ENCODE results near the gene GOSR2. TPM values are rescaled to one million over a fixed set of nuclear protein-coding genes. Genes with fewer than 3 reads are reported as not detected.
A peak's percentile ranks its signal among the peaks of the same experiment; 100 is the strongest.
"Not testable (repeated sequence)": the region's sequence is repeated elsewhere in the genome, so short reads cannot be mapped to it uniquely, and the experiment has no call there.

GOSR2 gene
- total RNA-seq, 1 experiment from 2014 or later = 59.1 TPM

DNA sequence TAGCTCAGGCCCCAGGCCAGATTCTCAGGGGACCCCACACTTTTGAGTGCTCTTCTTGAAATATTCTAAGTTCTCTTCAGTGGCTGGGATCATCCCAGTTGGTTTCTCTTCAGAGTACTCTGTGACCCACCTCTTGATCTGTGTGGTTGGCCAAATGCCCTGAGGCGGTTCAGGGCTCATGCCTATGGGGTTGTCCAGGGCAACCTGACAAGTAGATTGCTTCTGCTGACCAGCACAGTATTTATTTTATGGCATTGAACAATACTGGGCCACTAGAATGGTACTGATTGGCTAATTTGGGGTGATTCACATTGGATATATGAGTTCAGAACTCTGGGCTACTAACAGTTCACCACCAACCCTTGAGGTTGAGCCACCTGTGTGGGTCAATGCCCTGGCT lies 7.4 kb upstream of the GOSR2 start:
- H3K79me2 ChIP-seq (ENCODE audit: low read length) = no peaks in the 10 kb centered on the region
- H3K36me3 ChIP-seq (ENCODE audit: insufficient read depth, low read length) = no peaks in the 10 kb centered on the region
- H3K27ac ChIP-seq (ENCODE audit: low read length) = no peak overlapping the region
- no peaks in the 10 kb centered on the region for H3K9me3 ChIP-seq (ENCODE audit: low read length)
- no peak overlapping the region for H2AFZ ChIP-seq (ENCODE audit: low read length)
- no peaks in the 10 kb centered on the region for H3K9me2 ChIP-seq (replicated peaks; ENCODE audit: insufficient read depth, low read length)
- no peak for DNase-seq
- H4K20me1 ChIP-seq (ENCODE audit: insufficient read depth, low read depth, low read length) = no peaks in the 10 kb centered on the region
- H3K27me3 ChIP-seq (ENCODE audit: low read length) = no peaks in the 10 kb centered on the region
- no peak overlapping the region for H3K4me3 ChIP-seq (ENCODE audit: low read length)
- no peak overlapping the region for H3K9ac ChIP-seq (ENCODE audit: low read length)
- no peaks in the 10 kb centered on the region for H3K4me1 ChIP-seq (ENCODE audit: low read length)
- no peak overlapping the region for H3K4me2 ChIP-seq (ENCODE audit: low read depth, low read length, poor library complexity, severe bottlenecking)

DNA sequence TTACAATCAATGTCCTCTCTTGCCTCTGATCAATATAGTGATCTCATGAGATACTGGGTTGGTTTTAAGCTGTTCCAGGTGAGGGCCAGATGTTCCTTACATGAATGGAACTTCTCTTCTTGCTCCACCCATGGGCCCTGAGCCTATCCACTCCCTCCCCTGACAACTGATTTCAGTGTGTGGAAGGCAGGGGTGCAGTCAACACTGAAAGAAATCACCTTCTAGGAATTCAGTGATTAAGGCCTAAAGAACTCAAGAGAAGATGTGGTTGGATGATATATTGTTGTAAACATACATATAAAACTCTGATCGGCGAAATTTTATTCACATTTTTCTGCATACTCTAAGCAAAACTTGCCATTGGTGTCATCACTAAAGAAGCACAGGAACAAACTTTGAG lies 6.7 kb upstream of the GOSR2 start:
- Histone ChIP-seq H3K4me2 (ENCODE audit: low read depth, low read length, poor library complexity, severe bottlenecking) (no peak overlapping the region), H3K79me2 (ENCODE audit: low read length) (no peaks in the 10 kb centered on the region), H3K9me3 (ENCODE audit: low read length) (no peaks in the 10 kb centered on the region), H4K20me1 (ENCODE audit: insufficient read depth, low read depth, low read length) (no peaks in the 10 kb centered on the region), H3K4me3 (ENCODE audit: low read length) (no peak overlapping the region), H3K9ac (ENCODE audit: low read length) (no peak overlapping the region), H3K27ac (ENCODE audit: low read length) (no peak overlapping the region), H2AFZ (ENCODE audit: low read length) (no peak overlapping the region), H3K4me1 (ENCODE audit: low read length) (no peaks in the 10 kb centered on the region), H3K9me2 (replicated peaks; ENCODE audit: insufficient read depth, low read length) (no peaks in the 10 kb centered on the region), H3K27me3 (ENCODE audit: low read length) (no peaks in the 10 kb centered on the region), H3K36me3 (ENCODE audit: insufficient read depth, low read length) (no peaks in the 10 kb centered on the region)
- DNase-seq = no peak

DNA sequence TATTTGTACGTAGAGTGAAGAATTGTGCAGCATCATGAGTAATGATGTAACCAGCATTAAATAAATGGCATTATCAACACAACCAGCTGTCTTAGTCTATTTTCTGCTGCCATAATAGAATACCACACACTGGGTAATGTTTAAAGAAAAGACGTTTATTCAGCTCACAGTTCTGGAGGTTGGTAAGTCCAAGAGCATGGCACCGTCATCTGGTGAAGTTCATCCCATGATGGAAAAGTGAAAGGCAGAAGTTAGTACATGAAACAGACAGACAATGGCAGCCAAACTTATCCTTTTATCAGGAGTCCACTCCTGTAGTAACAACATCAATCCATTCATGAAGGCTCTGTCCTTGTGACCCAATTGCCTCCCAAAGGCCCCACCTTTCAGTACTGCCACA lies 6.3 kb upstream of the GOSR2 start:
- Histone ChIP-seq H3K9me2 (replicated peaks; ENCODE audit: insufficient read depth, low read length) (no peaks in the 10 kb centered on the region), H4K20me1 (ENCODE audit: insufficient read depth, low read depth, low read length) (no peaks in the 10 kb centered on the region), H2AFZ (ENCODE audit: low read length) (no peak overlapping the region), H3K4me1 (ENCODE audit: low read length) (no peaks in the 10 kb centered on the region), H3K9ac (ENCODE audit: low read length) (no peak overlapping the region), H3K79me2 (ENCODE audit: low read length) (no peaks in the 10 kb centered on the region), H3K27ac (ENCODE audit: low read length) (no peak overlapping the region), H3K9me3 (ENCODE audit: low read length) (no peaks in the 10 kb centered on the region), H3K4me2 (ENCODE audit: low read depth, low read length, poor library complexity, severe bottlenecking) (no peak overlapping the region), H3K4me3 (ENCODE audit: low read length) (no peak overlapping the region), H3K36me3 (ENCODE audit: insufficient read depth, low read length) (no peaks in the 10 kb centered on the region), H3K27me3 (ENCODE audit: low read length) (no peaks in the 10 kb centered on the region)
- DNase-seq = no peak

- Histone ChIP-seq H2AFZ (ENCODE audit: low read length) (no peak overlapping the region), H3K4me1 (ENCODE audit: low read length) (no peaks in the 10 kb centered on the region), H3K4me3 (ENCODE audit: low read length) (no peak overlapping the region), H4K20me1 (ENCODE audit: insufficient read depth, low read depth, low read length) (no peaks in the 10 kb centered on the region), H3K9me2 (replicated peaks; ENCODE audit: insufficient read depth, low read length) (no peaks in the 10 kb centered on the region), H3K36me3 (ENCODE audit: insufficient read depth, low read length) (no peaks in the 10 kb centered on the region), H3K9ac (ENCODE audit: low read length) (no peak overlapping the region), H3K79me2 (ENCODE audit: low read length) (no peaks in the 10 kb centered on the region), H3K27me3 (ENCODE audit: low read length) (no peaks in the 10 kb centered on the region), H3K9me3 (ENCODE audit: low read length) (no peaks in the 10 kb centered on the region), H3K4me2 (ENCODE audit: low read depth, low read length, poor library complexity, severe bottlenecking) (no peak overlapping the region), H3K27ac (ENCODE audit: low read length) (no peak overlapping the region)
- DNase-seq = no peak
Observed at GRCh38 chr17:46917041-46917440, 5.9 kb upstream of the GOSR2 start.

DNA sequence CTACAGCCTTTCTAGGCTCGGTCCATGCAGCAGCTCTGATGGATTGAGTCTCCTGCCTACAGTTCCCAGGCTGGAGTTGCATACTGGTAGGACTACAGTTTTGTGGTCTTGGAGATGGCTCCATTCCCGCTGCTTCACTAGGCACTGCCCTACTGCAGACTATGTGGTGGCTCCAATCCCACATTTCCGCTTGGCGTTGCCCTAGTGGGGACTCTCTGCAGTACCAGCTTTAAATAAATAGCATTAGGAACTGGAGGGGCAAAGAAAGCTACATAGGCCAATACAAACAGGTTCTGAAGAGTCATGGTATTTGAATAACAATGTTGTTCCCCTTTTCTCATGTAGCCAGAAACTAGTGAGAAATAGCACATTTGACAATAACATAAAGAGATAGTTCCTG lies 5.4 kb upstream of the GOSR2 start:
- no peaks in the 10 kb centered on the region for H3K9me2 ChIP-seq (replicated peaks; ENCODE audit: insufficient read depth, low read length)
- H3K79me2 ChIP-seq (ENCODE audit: low read length) = no peaks in the 10 kb centered on the region
- no peak overlapping the region for H2AFZ ChIP-seq (ENCODE audit: low read length)
- DNase-seq = no peak
- H3K4me1 ChIP-seq (ENCODE audit: low read length) = no peaks in the 10 kb centered on the region
- no peak overlapping the region for H3K27ac ChIP-seq (ENCODE audit: low read length)
- H3K36me3 ChIP-seq (ENCODE audit: insufficient read depth, low read length) = no peaks in the 10 kb centered on the region
- H3K9me3 ChIP-seq (ENCODE audit: low read length) = no peaks in the 10 kb centered on the region
- H3K4me2 ChIP-seq (ENCODE audit: low read depth, low read length, poor library complexity, severe bottlenecking) = no peak overlapping the region
- H3K9ac ChIP-seq (ENCODE audit: low read length) = no peak overlapping the region
- H3K4me3 ChIP-seq (ENCODE audit: low read length) = no peak overlapping the region
- H4K20me1 ChIP-seq (ENCODE audit: insufficient read depth, low read depth, low read length) = no peaks in the 10 kb centered on the region
- no peaks in the 10 kb centered on the region for H3K27me3 ChIP-seq (ENCODE audit: low read length)

GRCh38 chr17:46921962-46922361 lies 998 bp upstream of the GOSR2 start:
- H4K20me1 ChIP-seq (ENCODE audit: insufficient read depth, low read depth, low read length) = peaks cover 15% of the 10 kb centered on the region; the same call in 1 of the 2 replicates
- not testable (repeated sequence) for DNase-seq; H3K9me2 ChIP-seq (replicated peaks; ENCODE audit: insufficient read depth, low read length); H3K27ac ChIP-seq (ENCODE audit: low read length); H2AFZ ChIP-seq (ENCODE audit: low read length); H3K9me3 ChIP-seq (ENCODE audit: low read length); H3K27me3 ChIP-seq (ENCODE audit: low read length); H3K9ac ChIP-seq (ENCODE audit: low read length); H3K36me3 ChIP-seq (ENCODE audit: insufficient read depth, low read length); H3K4me3 ChIP-seq (ENCODE audit: low read length)
- H3K79me2 ChIP-seq (ENCODE audit: low read length) = peaks cover 40% of the 10 kb centered on the region
- H3K4me2 ChIP-seq (ENCODE audit: low read depth, low read length, poor library complexity, severe bottlenecking) = peak overlapping the region; percentile 91
- H3K4me1 ChIP-seq (ENCODE audit: low read length) = peaks cover 14% of the 10 kb centered on the region

DNA sequence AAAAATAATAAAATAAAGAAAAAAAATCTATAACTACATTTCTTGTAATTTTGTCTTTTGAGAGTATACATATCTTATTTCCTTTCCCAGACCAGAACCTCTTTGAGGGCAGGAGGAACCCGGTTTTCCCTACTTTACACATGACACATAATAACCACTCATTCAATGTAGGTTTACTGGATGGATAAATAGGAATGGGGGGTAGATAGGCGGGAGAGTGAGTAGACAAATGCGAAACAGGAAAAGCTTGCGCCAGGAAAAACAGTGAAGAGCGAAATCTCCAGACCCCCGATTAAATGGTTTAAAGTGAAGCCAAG lies 515 bp upstream of the GOSR2 start:
- Histone ChIP-seq H3K9me2 (replicated peaks; ENCODE audit: insufficient read depth, low read length) (no peaks in the 10 kb centered on the region), H3K9me3 (ENCODE audit: low read length) (no peaks in the 10 kb centered on the region)

GRCh38 chr17:46925185-46925868 lies 2.4 kb downstream of the GOSR2 start:
- Histone ChIP-seq H3K27me3 (ENCODE audit: low read length) (no peaks in the 10 kb centered on the region), H3K27ac (ENCODE audit: low read length) (no peak overlapping the region), H4K20me1 (ENCODE audit: insufficient read depth, low read depth, low read length) (peaks cover 29% of the 10 kb centered on the region), H3K4me2 (ENCODE audit: low read depth, low read length, poor library complexity, severe bottlenecking) (peak overlapping the region; percentile 91), H3K9me3 (ENCODE audit: low read length) (no peaks in the 10 kb centered on the region), H3K4me1 (ENCODE audit: low read length) (peaks cover 14% of the 10 kb centered on the region), H3K4me3 (ENCODE audit: low read length) (no peak overlapping the region), H3K9ac (ENCODE audit: low read length) (no peak overlapping the region), H2AFZ (ENCODE audit: low read length) (no peak overlapping the region), H3K79me2 (ENCODE audit: low read length) (peaks cover 73% of the 10 kb centered on the region), H3K36me3 (ENCODE audit: insufficient read depth, low read length) (peaks cover 4% of the 10 kb centered on the region; the same call in 1 of the 2 replicates), H3K9me2 (replicated peaks; ENCODE audit: insufficient read depth, low read length) (no peaks in the 10 kb centered on the region)
- DNase-seq = no peak

More for the DNA sequence above, 515 bp upstream of the GOSR2 start:
- Histone ChIP-seq H3K4me2 (ENCODE audit: low read depth, low read length, poor library complexity, severe bottlenecking) (peak overlapping the region; percentile 91), H3K79me2 (ENCODE audit: low read length) (peaks cover 45% of the 10 kb centered on the region), H3K27ac (ENCODE audit: low read length) (peak overlapping the region; percentile 78), H2AFZ (ENCODE audit: low read length) (peak overlapping the region; percentile 95), H3K4me1 (ENCODE audit: low read length) (peaks cover 14% of the 10 kb centered on the region), H3K9ac (ENCODE audit: low read length) (peak overlapping the region; percentile 83), H3K36me3 (ENCODE audit: insufficient read depth, low read length) (no peaks in the 10 kb centered on the region), H3K4me3 (ENCODE audit: low read length) (peak overlapping the region; percentile 88), H3K27me3 (ENCODE audit: low read length) (no peaks in the 10 kb centered on the region), H4K20me1 (ENCODE audit: insufficient read depth, low read depth, low read length) (peaks cover 15% of the 10 kb centered on the region; the same call in 1 of the 2 replicates)
- no peak for DNase-seq

Measured in Karpas-422 (cell line).